ENCODE results near the gene MCU. TPM values are rescaled to one million over a fixed set of nuclear protein-coding genes. Genes with fewer than 3 reads are reported as not detected.

The MCU gene
- total and polyA plus RNA-seq, 5 donors: 14.2 to 22.1 (median 18.1) TPM

- DNase-seq (no peak), ATAC-seq (no peak)
- intact Hi-C loops (cut with DNase I): no loop called here
- H3K4me1 ChIP-seq (ENCODE audit: control insufficient read depth, insufficient read depth, low read length): peaks cover 2% of the 10 kb centered on the region
- H3K27ac ChIP-seq (ENCODE audit: low read length): no peak overlapping the region
- no peaks in the 10 kb centered on the region for H3K9me3 ChIP-seq (ENCODE audit: control insufficient read depth, low read length)
- WGBS: 85% methylated on average over 1 of the region's 1 CpG
- no peak overlapping the region for H3K4me3 ChIP-seq (ENCODE audit: low read length)
- no peaks in the 10 kb centered on the region for H3K27me3 ChIP-seq (ENCODE audit: control insufficient read depth, insufficient read depth)
These were observed 117.1 kb downstream of the MCU start for GRCh38 chr10:72809006-72809405.

DNA sequence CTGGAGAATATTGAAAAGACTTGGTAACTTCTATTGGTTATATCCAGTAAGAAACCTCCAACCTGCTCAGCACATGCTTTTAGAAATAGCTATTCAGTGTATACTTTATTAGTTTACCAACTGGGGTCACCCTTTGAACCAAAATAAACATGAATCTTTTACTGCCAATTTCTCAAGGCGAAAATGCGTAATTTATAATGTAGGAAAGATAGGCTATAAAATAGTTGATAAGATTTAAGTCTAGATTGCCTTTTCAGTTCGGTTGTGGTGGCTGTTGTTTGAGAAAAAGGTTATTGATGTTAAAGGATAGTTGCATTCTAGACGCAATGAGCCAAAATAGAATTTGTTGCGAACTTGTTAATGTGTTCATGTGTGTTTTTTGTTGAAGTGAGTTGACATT is 119.0 kb downstream of the MCU start:
- peaks cover 3% of the 10 kb centered on the region for H3K4me1 ChIP-seq (ENCODE audit: control insufficient read depth, insufficient read depth, low read length)
- no peaks in the 10 kb centered on the region for H3K27me3 ChIP-seq (ENCODE audit: control insufficient read depth, insufficient read depth)
- ATAC-seq (no peak), DNase-seq (no peak)
- no peak overlapping the region for H3K27ac ChIP-seq (ENCODE audit: low read length)
- H3K4me3 ChIP-seq (ENCODE audit: low read length): no peak overlapping the region
- 85% methylated on average over 5 of the region's 5 CpGs for WGBS
- no peaks in the 10 kb centered on the region for H3K9me3 ChIP-seq (ENCODE audit: control insufficient read depth, low read length)
- intact Hi-C loops (cut with DNase I): no loop called here

DNA sequence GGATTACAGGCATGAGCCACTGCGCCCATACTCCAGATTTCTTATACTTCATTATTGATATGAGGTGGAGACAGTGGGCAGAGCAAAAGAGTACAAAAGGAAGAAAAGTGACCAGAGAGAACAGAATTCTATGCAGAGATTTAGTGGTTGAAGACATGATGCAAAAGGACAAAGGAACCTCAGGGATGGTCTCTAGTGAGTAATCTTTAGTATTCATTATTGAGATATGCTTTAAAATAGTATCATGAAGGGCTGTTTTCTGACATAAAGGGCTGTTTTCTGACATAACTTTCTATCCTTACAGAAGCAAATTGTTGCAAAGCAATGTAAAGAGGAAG is 120.4 kb downstream of the MCU start:
- no peak for ATAC-seq
- Histone ChIP-seq H3K27ac (ENCODE audit: low read length) (no peak overlapping the region), H3K4me1 (ENCODE audit: control insufficient read depth, insufficient read depth, low read length) (peaks cover 3% of the 10 kb centered on the region), H3K9me3 (ENCODE audit: control insufficient read depth, low read length) (no peaks in the 10 kb centered on the region), H3K27me3 (ENCODE audit: control insufficient read depth, insufficient read depth) (no peaks in the 10 kb centered on the region), H3K4me3 (ENCODE audit: low read length) (no peak overlapping the region)
- no peak for DNase-seq
- 100% methylated on average over 1 of the region's 1 CpG for WGBS
- intact Hi-C loops (cut with DNase I): no loop called here

GRCh38 chr10:72812753-72813430 is 120.9 kb downstream of the MCU start:
- H3K4me1 ChIP-seq (ENCODE audit: control insufficient read depth, insufficient read depth, low read length): peaks cover 3% of the 10 kb centered on the region
- 51% methylated on average over 4 of the region's 4 CpGs for WGBS
- no peak for ATAC-seq
- H3K4me3 ChIP-seq (ENCODE audit: low read length): no peak overlapping the region
- no peak overlapping the region for H3K27ac ChIP-seq (ENCODE audit: low read length)
- H3K27me3 ChIP-seq (ENCODE audit: control insufficient read depth, insufficient read depth): no peaks in the 10 kb centered on the region
- intact Hi-C loops (cut with DNase I): no loop called here
- no peak for DNase-seq
- no peaks in the 10 kb centered on the region for H3K9me3 ChIP-seq (ENCODE audit: control insufficient read depth, low read length)

- 21% methylated on average over 2 of the region's 2 CpGs for WGBS
- DNase-seq (no peak), ATAC-seq (peak in 1 of 2 donors; percentile 56)
These were observed 122.3 kb downstream of the MCU start for GRCh38 chr10:72814099-72814790.

DNA sequence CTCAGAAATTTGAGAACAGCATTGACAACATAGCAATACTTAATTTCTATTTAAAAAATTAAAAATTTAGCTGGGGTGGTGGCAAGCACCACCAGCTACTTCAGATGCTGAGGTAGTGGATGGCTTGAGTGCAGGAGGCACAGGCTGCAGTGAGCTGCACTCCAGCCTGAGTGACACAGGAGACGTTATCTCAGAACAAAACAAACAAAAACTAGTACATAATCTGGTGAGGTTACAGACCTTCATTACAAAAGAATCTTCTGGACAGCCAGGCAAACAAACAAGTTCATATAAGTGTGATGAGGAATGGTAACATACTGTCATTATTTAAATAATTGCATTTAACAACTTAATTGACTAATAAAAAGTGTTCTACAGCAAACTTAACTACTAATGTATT is 124.6 kb downstream of the MCU start:
- Histone ChIP-seq H3K4me3 (ENCODE audit: low read length) (no peak overlapping the region), H3K27ac (ENCODE audit: low read length) (no peak overlapping the region), H3K27me3 (ENCODE audit: control insufficient read depth, insufficient read depth) (no peaks in the 10 kb centered on the region), H3K4me1 (ENCODE audit: control insufficient read depth, insufficient read depth, low read length) (peaks cover 3% of the 10 kb centered on the region), H3K9me3 (ENCODE audit: control insufficient read depth, low read length) (no peaks in the 10 kb centered on the region)
- DNase-seq: no peak
- WGBS: 74% methylated on average over 1 of the region's 1 CpG
- intact Hi-C loops (cut with DNase I): no loop called here
- no peak for ATAC-seq

More at GRCh38 chr10:72814099-72814790, 122.3 kb downstream of the MCU start:
- intact Hi-C loops (cut with DNase I): no loop called here
- no peaks in the 10 kb centered on the region for H3K27me3 ChIP-seq (ENCODE audit: control insufficient read depth, insufficient read depth)
- H3K4me1 ChIP-seq (ENCODE audit: control insufficient read depth, insufficient read depth, low read length): peaks cover 3% of the 10 kb centered on the region
- no peaks in the 10 kb centered on the region for H3K9me3 ChIP-seq (ENCODE audit: control insufficient read depth, low read length)
- H3K4me3 ChIP-seq (ENCODE audit: low read length): no peak overlapping the region
- H3K27ac ChIP-seq (ENCODE audit: low read length): no peak overlapping the region

GRCh38 chr10:72818076-72818475 is 126.1 kb downstream of the MCU start:
- Histone ChIP-seq H3K4me3 (ENCODE audit: low read length) (no peak overlapping the region), H3K27me3 (ENCODE audit: control insufficient read depth, insufficient read depth) (no peaks in the 10 kb centered on the region), H3K9me3 (ENCODE audit: control insufficient read depth, low read length) (no peaks in the 10 kb centered on the region), H3K4me1 (ENCODE audit: control insufficient read depth, insufficient read depth, low read length) (peaks cover 3% of the 10 kb centered on the region), H3K27ac (ENCODE audit: low read length) (no peak overlapping the region)
- ATAC-seq: no peak
- 69% methylated on average over 2 of the region's 2 CpGs for WGBS
- intact Hi-C loops (cut with DNase I): no loop called here
- no peak for DNase-seq

GRCh38 chr10:72819053-72819452 is 127.1 kb downstream of the MCU start:
- H3K27me3 ChIP-seq (ENCODE audit: control insufficient read depth, insufficient read depth): no peaks in the 10 kb centered on the region
- 98% methylated on average over 1 of the region's 1 CpG for WGBS
- no peaks in the 10 kb centered on the region for H3K9me3 ChIP-seq (ENCODE audit: control insufficient read depth, low read length)
- H3K27ac ChIP-seq (ENCODE audit: low read length): no peak overlapping the region
- H3K4me1 ChIP-seq (ENCODE audit: control insufficient read depth, insufficient read depth, low read length): peaks cover under 1% of the 10 kb centered on the region
- intact Hi-C loops (cut with DNase I): no loop called here
- ATAC-seq (no peak), DNase-seq (no peak)
- no peak overlapping the region for H3K4me3 ChIP-seq (ENCODE audit: low read length)

DNA sequence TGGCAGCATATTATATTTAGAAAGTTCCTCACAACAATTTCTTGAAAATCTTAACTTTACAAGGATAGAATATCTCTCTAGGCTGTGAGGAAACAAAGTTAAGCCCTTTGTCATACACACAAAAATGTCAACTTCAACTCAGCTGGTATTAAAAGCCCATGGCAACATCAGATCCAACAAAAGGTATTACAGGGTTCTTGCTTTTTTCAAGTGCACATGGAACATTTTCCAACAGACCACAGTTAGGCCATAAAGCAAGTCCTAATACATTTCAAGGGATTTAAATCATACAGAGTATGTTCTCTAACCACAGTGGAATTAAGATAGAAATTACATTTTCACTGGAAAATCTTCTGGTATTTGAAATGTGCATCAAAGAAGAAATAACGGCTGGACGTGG is 129.7 kb downstream of the MCU start:
- DNase-seq (no peak), ATAC-seq (no peak)
- no peaks in the 10 kb centered on the region for H3K9me3 ChIP-seq (ENCODE audit: control insufficient read depth, low read length)
- WGBS: 96% methylated on average over 2 of the region's 2 CpGs
- H3K27me3 ChIP-seq (ENCODE audit: control insufficient read depth, insufficient read depth): no peaks in the 10 kb centered on the region
- intact Hi-C loops (cut with DNase I): no loop called here
- no peak overlapping the region for H3K4me3 ChIP-seq (ENCODE audit: low read length)
- H3K27ac ChIP-seq (ENCODE audit: low read length): no peak overlapping the region
- no peaks in the 10 kb centered on the region for H3K4me1 ChIP-seq (ENCODE audit: control insufficient read depth, insufficient read depth, low read length)

DNA sequence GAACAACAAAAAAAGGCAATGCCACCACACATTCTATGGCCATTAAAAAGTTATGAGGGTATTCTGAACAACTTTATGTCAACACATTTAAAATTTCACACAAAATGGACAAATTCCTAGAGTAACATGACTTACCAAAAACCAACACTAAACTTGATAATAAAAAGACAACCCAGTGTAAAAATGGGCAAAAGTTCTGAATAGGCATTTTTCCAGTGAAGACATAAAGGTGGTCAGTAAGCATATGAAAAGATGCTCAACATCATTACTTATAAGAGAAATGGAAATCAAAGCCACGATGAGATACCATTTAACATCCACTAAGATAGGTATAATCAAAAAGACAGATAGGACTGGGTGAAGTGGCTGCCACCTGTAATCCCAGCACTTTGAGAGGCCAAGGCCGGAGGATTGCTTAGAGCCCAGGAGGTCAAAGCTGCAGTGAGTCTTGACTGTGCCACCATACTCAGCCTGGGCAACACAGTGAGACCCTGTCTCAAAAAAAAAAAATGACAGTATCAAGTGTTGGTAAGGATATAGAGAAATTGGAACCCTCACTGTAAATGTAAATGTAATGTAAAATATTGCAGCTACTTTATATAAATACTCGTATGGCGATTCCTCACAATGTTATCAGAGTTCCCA is 130.5 kb downstream of the MCU start:
- DNase-seq (no peak), ATAC-seq (no peak)
- Histone ChIP-seq H3K4me3 (ENCODE audit: low read length) (no peak overlapping the region), H3K4me1 (ENCODE audit: control insufficient read depth, insufficient read depth, low read length) (no peaks in the 10 kb centered on the region), H3K9me3 (ENCODE audit: control insufficient read depth, low read length) (no peaks in the 10 kb centered on the region), H3K27me3 (ENCODE audit: control insufficient read depth, insufficient read depth) (no peaks in the 10 kb centered on the region), H3K27ac (ENCODE audit: low read length) (no peak overlapping the region)
- intact Hi-C loops (cut with DNase I): no loop called here
- 92% methylated on average over 4 of the region's 4 CpGs for WGBS

DNA sequence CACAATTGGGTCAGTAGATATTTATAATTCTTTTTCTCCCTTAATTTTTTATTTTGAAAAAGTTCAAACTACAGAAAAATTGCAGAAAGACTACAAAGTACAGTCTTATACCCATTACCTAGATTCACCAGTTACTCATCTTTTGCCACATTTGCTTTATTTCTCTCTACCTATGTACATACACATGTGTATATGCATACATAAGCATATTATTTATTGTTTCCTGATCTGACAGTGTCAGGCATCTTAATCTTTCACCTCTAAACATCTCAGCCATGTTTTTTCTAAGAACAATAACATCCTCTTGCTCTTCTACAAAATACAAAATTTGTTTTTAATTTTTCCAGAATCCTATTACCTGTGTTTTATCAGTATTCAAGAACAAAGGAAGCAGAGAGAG is 133.2 kb downstream of the MCU start:
- no peak for DNase-seq
- no peak for ATAC-seq
- intact Hi-C loops (cut with DNase I): no loop called here
- Histone ChIP-seq H3K4me3 (ENCODE audit: low read length) (no peak overlapping the region), H3K27ac (ENCODE audit: low read length) (no peak overlapping the region), H3K27me3 (ENCODE audit: control insufficient read depth, insufficient read depth) (no peaks in the 10 kb centered on the region), H3K9me3 (ENCODE audit: control insufficient read depth, low read length) (no peaks in the 10 kb centered on the region), H3K4me1 (ENCODE audit: control insufficient read depth, insufficient read depth, low read length) (no peaks in the 10 kb centered on the region)

Measured in right cardiac atrium (tissue), 5 donors.